ENCODE results near the gene PAAF1.

- TF ChIP-seq EZH2 (IDR thresholded peaks at IDR 0.05; ENCODE audit: insufficient read depth, poor library complexity, severe bottlenecking) (no peak), EZH2phosphoT487 (IDR thresholded peaks at IDR 0.05; ENCODE audit: insufficient read depth, low read depth) (no peak)
Observed at GRCh38 chr11:73949246-73949645, 72.4 kb downstream of the PAAF1 start.
